ENCODE data around the gene MMP17. TPM values are rescaled to one million over a fixed set of nuclear protein-coding genes. Genes with fewer than 3 reads are reported as not detected.

The MMP17 gene
- total RNA-seq = under 1 TPM in 1 of 2 experiments, not detected in 1; 0.32 TPM

DNA sequence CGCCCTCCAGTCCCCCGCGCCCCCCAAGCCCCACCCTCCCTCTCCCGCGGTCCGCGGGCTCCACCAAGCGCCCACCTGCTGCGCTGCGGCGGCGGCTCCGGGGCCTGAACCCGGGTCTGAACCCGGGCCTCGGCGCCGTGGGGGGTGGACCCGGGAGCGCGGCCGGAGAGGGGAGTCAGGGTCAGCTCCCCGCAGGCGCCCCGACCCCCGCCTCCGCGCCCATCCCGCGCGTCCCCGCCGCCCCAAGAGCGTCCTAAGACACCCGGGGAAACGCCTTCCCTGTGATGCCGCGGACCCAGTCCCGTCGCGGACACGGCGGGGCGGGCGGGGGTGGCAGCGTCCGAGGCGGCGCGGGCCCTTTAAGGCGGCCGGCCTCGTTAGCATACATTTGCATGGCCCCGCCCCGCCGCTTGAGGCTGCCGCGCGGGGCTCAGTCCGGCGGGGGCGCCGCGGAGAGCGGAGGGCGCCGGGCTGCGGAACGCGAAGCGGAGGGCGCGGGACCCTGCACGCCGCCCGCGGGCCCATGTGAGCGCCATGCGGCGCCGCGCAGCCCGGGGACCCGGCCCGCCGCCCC, at the start of gene MMP17:
Gene MMP17, plus strand, starts transcription at position 433 of the 574 bp plus-strand sequence. Its CDS starts 102 bp downstream, at position 535.
- H3K4me3 Mint-ChIP-seq = peak within 1 kb of the TSS; percentile 51
- H3K27ac Mint-ChIP-seq = no peak within 1 kb of the TSS
- H3K27me3 Mint-ChIP-seq = peaks cover 58% of the 10 kb centered on the region
- H3K4me1 Mint-ChIP-seq = peaks cover 11% of the 10 kb centered on the region
- H3K9me3 Mint-ChIP-seq = no peaks in the 10 kb centered on the region
- peak; percentile 68 for DNase-seq
- H3K36me3 Mint-ChIP-seq = no peaks in the 10 kb centered on the region

GRCh38 chr12:131779027-131779426, 49.2 kb upstream of the MMP17 start:
- peaks cover 19% of the 10 kb centered on the region for H3K4me1 Mint-ChIP-seq
- no peaks in the 10 kb centered on the region for H3K27me3 Mint-ChIP-seq
- peaks cover 23% of the 10 kb centered on the region for H3K36me3 Mint-ChIP-seq
- no peak for DNase-seq
- no peak overlapping the region for H3K27ac Mint-ChIP-seq
- H3K9me3 Mint-ChIP-seq = no peaks in the 10 kb centered on the region
- no peak overlapping the region for H3K4me3 Mint-ChIP-seq

- peaks cover 2% of the 10 kb centered on the region for H3K4me1 Mint-ChIP-seq
- peaks cover 20% of the 10 kb centered on the region for H3K36me3 Mint-ChIP-seq
- no peak overlapping the region for H3K4me3 Mint-ChIP-seq
- no peaks in the 10 kb centered on the region for H3K9me3 Mint-ChIP-seq
- DNase-seq = no peak
- no peak overlapping the region for H3K27ac Mint-ChIP-seq
- H3K27me3 Mint-ChIP-seq = no peaks in the 10 kb centered on the region
Measured at GRCh38 chr12:131782061-131782460, 46.1 kb upstream of the MMP17 start.

GRCh38 chr12:131783915-131784541, 44.2 kb upstream of the MMP17 start:
- Mint-ChIP-seq H3K4me1 (peaks cover 2% of the 10 kb centered on the region), H3K36me3 (peaks cover 11% of the 10 kb centered on the region), H3K27ac (peak overlapping the region; percentile 12), H3K27me3 (no peaks in the 10 kb centered on the region), H3K4me3 (no peak overlapping the region), H3K9me3 (no peaks in the 10 kb centered on the region)
- no peak for DNase-seq

DNA sequence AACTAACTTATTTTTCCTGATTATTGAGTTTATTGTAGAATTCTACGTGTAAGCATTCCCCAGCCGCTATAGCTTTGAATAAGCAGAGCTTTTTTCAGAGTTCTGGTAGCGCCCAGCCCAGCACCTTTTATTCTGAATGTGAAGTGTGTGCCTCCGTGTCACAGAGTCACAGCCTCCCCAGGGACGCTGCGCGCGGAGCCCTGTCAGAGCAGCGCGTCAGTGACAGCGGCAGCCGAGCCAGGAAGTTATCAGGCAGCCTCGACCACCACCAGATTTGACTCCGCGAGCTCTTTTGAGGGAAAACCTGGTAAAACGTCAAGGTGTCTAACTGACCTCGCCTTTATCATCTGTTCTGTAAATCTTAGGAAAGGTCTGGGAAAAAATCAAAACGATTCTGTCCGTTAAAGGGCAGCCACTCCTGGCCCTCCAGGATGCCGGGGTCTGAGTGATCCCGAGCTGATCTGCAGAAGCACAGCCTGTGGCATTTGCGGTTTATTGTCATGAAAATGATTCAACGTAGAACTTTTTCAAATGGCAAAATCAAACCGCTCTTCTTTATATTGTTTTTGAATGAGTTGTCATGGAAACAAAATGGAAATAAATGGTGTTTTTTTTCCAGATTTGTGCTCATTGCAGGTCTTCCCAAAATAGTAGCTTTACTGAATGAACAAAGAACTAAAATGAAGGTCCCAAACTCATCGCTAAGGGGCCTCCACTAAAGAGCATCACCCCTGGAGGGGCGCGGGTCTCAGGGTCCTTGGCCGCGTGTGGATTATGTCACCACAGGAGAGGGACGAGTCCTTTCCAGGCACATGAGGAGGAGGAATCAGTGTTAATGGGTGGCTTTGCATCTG, 43.1 kb upstream of the MMP17 start:
- no peak for DNase-seq
- Mint-ChIP-seq H3K9me3 (no peaks in the 10 kb centered on the region), H3K27ac (no peak overlapping the region), H3K36me3 (peaks cover 14% of the 10 kb centered on the region), H3K4me1 (peaks cover 2% of the 10 kb centered on the region), H3K4me3 (no peak overlapping the region), H3K27me3 (no peaks in the 10 kb centered on the region)

GRCh38 chr12:131785763-131786330, 42.3 kb upstream of the MMP17 start:
- H3K9me3 Mint-ChIP-seq = no peaks in the 10 kb centered on the region
- no peaks in the 10 kb centered on the region for H3K27me3 Mint-ChIP-seq
- peaks cover 19% of the 10 kb centered on the region for H3K36me3 Mint-ChIP-seq
- H3K4me1 Mint-ChIP-seq = peaks cover 2% of the 10 kb centered on the region
- H3K27ac Mint-ChIP-seq = no peak overlapping the region
- DNase-seq = no peak
- H3K4me3 Mint-ChIP-seq = no peak overlapping the region

DNA sequence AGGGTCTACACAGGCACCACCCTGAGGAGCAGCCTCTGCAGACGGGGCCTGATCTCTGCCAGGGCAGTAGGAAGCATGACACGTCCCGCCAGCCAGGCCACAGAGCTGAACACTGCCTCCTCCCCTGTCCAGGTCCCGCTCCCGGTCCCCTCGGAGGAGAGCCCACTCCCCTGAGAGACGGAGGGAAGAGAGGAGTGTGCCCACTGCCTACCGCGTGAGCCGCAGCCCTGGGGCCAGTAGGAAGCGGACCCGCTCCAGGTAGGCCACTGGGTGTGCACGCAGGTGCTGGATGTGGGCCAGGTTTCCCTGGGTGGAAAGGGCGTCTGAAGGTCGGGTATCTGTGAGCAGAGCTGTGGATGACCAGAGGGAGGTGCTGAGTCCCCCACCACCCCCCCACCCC, 41.9 kb upstream of the MMP17 start:
- DNase-seq = no peak
- no peak overlapping the region for H3K4me3 Mint-ChIP-seq
- no peaks in the 10 kb centered on the region for H3K9me3 Mint-ChIP-seq
- H3K27ac Mint-ChIP-seq = no peak overlapping the region
- H3K36me3 Mint-ChIP-seq = peaks cover 21% of the 10 kb centered on the region
- no peaks in the 10 kb centered on the region for H3K27me3 Mint-ChIP-seq
- peaks cover 2% of the 10 kb centered on the region for H3K4me1 Mint-ChIP-seq

DNA sequence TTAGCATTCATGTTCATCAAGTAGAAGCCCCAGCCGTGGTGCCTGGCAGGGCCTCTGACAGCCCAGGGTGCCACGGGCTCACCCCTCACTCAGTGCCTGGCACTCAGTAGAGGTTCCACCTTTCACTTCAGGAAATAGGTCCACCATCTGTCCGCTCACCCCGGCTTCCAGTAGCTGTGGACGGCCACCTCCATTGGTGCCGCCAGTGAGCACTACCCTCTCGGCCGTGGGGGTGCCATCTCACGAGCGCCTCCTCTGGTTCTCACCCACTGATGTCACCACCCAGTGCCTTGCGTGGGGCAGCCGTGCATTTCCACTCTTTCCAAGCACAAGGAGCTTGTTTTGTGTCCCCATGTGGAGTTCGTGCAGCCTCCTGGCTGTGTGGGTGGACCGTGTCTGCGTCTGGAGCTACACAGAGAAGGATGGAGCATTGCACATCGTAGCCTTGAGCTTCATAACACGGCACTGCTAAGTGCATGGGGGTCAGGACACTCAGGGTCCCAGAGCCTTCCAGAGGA, 41.0 kb upstream of the MMP17 start:
- Mint-ChIP-seq H3K4me1 (peaks cover 2% of the 10 kb centered on the region), H3K27me3 (no peaks in the 10 kb centered on the region), H3K9me3 (no peaks in the 10 kb centered on the region), H3K4me3 (no peak overlapping the region), H3K36me3 (peaks cover 26% of the 10 kb centered on the region), H3K27ac (no peak overlapping the region)
- no peak for DNase-seq

DNA sequence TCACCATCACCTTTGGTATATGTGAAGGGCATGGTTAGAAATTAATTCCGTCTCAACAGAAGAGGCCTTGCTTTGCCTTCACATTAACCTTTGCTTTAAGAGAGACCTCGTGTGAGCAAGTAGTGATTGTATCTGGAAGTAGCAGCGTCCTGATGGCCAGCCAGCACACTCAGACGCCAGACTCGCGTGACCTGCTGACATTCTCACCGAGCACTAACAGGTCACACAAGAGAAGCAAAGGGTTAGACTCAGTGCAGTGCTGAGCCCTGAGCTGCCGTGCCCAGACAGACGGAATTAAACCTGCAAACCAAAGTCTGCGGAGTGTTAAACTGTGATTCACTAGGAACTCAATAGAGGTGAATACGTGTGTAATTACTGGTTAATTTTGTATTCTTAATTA, 40.1 kb upstream of the MMP17 start:
- Mint-ChIP-seq H3K4me3 (no peak overlapping the region), H3K4me1 (peaks cover 2% of the 10 kb centered on the region), H3K27ac (no peak overlapping the region), H3K36me3 (peaks cover 26% of the 10 kb centered on the region), H3K9me3 (no peaks in the 10 kb centered on the region), H3K27me3 (no peaks in the 10 kb centered on the region)
- no peak for DNase-seq

GRCh38 chr12:131789638-131790037, 38.6 kb upstream of the MMP17 start:
- Mint-ChIP-seq H3K27ac (no peak overlapping the region), H3K9me3 (no peaks in the 10 kb centered on the region), H3K36me3 (peaks cover 24% of the 10 kb centered on the region), H3K4me3 (no peak overlapping the region), H3K4me1 (no peaks in the 10 kb centered on the region), H3K27me3 (no peaks in the 10 kb centered on the region)
- DNase-seq = no peak

DNA sequence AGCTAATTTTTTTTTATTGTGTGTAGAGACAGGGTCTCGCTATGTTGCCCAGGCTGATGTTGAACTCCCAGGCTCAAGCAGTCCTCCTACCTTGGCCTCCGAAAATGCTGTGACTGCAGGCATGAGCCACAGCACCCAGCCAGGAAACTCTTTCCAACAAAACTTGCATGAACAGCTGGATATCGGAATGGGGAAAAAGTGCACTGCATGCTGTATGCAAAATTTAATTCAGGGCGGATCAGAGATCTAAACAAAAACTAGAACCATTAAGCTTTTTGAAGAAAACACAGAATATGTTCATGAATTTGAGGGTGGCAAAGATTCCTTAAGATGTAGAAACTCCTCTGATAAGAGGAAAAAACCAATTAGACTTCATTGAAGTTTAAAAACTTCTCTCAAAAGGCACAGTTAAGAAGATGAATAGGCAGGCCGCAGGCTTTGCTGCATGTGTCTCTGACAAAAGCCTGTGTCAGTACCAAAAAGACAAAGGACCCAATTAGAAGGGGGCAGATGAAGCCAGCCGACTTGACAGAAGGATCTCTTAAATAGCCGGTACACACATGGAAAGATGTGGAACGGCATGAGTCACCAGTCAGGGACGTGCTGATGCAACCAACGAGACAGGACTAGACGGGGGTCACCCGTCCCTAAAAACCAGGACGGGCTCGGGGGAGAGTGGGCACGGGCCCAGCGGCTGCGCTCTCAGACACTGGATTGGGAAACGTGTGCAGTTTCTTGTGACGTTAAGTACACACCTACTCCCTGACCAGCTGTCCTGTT, 34.8 kb upstream of the MMP17 start:
- peak overlapping the region; percentile 69 for H3K27ac Mint-ChIP-seq
- no peaks in the 10 kb centered on the region for H3K4me1 Mint-ChIP-seq
- H3K9me3 Mint-ChIP-seq = no peaks in the 10 kb centered on the region
- peaks cover 26% of the 10 kb centered on the region for H3K36me3 Mint-ChIP-seq
- no peak overlapping the region for H3K4me3 Mint-ChIP-seq
- no peak for DNase-seq
- no peaks in the 10 kb centered on the region for H3K27me3 Mint-ChIP-seq

- DNase-seq = no peak
- Mint-ChIP-seq H3K4me3 (no peak overlapping the region), H3K27me3 (no peaks in the 10 kb centered on the region), H3K9me3 (no peaks in the 10 kb centered on the region), H3K27ac (no peak overlapping the region), H3K4me1 (no peaks in the 10 kb centered on the region), H3K36me3 (peaks cover 26% of the 10 kb centered on the region)
Measured at GRCh38 chr12:131794061-131794460, 34.1 kb upstream of the MMP17 start.

DNA sequence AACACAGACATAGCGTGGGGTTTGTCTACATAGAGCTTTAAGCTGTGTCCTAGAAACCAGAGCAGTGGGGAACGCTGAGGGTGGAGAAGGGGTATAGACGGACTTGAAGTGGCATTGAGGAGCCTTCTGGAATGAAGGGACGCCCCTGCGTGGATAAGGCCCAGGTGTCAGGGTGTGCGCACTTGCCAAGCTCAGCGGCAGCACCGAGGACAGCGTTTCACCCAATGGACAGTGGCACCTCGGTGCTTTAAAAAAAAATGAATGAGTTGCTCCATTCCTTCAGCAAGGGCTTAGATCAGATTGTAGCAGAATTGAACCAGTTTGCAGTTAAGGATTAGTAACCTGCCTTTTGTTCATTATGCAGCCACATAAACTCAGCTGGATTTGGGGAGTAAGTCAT, 33.6 kb upstream of the MMP17 start:
- H3K36me3 Mint-ChIP-seq = peaks cover 26% of the 10 kb centered on the region
- H3K9me3 Mint-ChIP-seq = no peaks in the 10 kb centered on the region
- no peak overlapping the region for H3K4me3 Mint-ChIP-seq
- no peak overlapping the region for H3K27ac Mint-ChIP-seq
- H3K27me3 Mint-ChIP-seq = no peaks in the 10 kb centered on the region
- no peaks in the 10 kb centered on the region for H3K4me1 Mint-ChIP-seq
- no peak for DNase-seq

DNA sequence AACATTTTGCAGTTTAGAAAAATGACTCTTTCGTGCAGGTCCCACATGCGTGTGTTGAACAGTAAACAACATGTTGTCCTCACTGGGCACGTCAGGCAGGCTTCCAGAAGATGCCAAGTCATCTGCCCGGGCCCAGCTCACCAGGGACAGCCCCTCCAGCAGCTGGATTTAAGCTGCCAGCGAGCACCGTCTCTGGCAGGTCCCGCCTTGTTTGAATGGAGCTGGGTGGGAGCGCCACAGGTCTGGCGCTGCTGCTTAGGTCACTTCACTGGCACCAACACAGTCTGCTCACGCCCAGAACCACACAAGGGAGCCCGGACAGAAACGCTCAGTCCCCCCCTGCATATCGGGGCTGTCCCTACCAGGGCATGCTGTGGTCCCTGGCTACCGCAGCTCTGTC, 33.1 kb upstream of the MMP17 start:
- no peak overlapping the region for H3K4me3 Mint-ChIP-seq
- no peaks in the 10 kb centered on the region for H3K27me3 Mint-ChIP-seq
- H3K4me1 Mint-ChIP-seq = no peaks in the 10 kb centered on the region
- DNase-seq = no peak
- peaks cover 23% of the 10 kb centered on the region for H3K36me3 Mint-ChIP-seq
- H3K9me3 Mint-ChIP-seq = no peaks in the 10 kb centered on the region
- no peak overlapping the region for H3K27ac Mint-ChIP-seq
